Mucosa of stomach (tissue), 1 donor: Measurements from ENCODE around the gene FAM200C.

Experiments
- H3K27me3 ChIP-seq: one replicate; pipeline ENCODE4 v1.7.0; 2013; ENCODE audit warnings: mild to moderate bottlenecking, low read length; ENCODE audit not compliant: control insufficient read depth, insufficient read depth
- H3K36me3 ChIP-seq: one replicate; pipeline ENCODE4 v1.7.0; 2013; ENCODE audit warnings: low read length; ENCODE audit not compliant: control insufficient read depth, insufficient read depth
- H3K4me1 ChIP-seq: one replicate; pipeline ENCODE4 v1.7.0; 2013; ENCODE audit warnings: mild to moderate bottlenecking, low read length; ENCODE audit not compliant: control insufficient read depth, insufficient read depth
- H3K4me3 ChIP-seq: one replicate; pipeline ENCODE4 v1.7.0; 2013; ENCODE audit warnings: low read length
- H3K9ac ChIP-seq: one replicate; pipeline ENCODE4 v1.7.0; 2013; ENCODE audit warnings: mild to moderate bottlenecking, low read length, moderate library complexity
- H3K9me3 ChIP-seq: one replicate; pipeline ENCODE4 v1.7.0; 2013; ENCODE audit warnings: mild to moderate bottlenecking, low read length, moderate library complexity; ENCODE audit not compliant: control insufficient read depth
- donor health status: Pancreatic carcinoma.

The FAM200C gene

DNA sequence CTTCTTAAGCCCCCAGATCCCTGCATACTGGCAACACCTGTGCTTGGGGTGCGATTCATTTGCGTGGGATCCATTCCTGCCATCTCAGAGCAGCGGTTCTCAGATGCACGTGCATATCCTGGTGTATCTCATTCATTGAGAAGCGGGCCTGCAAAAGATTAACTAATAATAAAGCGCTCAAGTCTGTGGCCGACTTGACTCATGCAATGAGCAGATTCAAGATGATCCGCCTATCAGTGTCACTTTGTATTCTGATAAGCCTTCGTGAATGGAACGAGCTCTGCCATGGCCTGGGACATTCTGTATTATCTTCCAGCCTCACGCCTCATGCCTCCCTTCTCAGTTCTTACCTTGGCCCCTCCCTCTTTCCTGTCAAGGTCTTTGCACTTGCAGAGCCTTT is 51.8 kb downstream of the FAM200C start:
- Histone ChIP-seq H3K9me3 (no peaks in the 10 kb centered on the region), H3K4me1 (no peaks in the 10 kb centered on the region), H3K9ac (no peak overlapping the region), H3K4me3 (no peak overlapping the region), H3K27me3 (no peaks in the 10 kb centered on the region), H3K36me3 (no peaks in the 10 kb centered on the region)

DNA sequence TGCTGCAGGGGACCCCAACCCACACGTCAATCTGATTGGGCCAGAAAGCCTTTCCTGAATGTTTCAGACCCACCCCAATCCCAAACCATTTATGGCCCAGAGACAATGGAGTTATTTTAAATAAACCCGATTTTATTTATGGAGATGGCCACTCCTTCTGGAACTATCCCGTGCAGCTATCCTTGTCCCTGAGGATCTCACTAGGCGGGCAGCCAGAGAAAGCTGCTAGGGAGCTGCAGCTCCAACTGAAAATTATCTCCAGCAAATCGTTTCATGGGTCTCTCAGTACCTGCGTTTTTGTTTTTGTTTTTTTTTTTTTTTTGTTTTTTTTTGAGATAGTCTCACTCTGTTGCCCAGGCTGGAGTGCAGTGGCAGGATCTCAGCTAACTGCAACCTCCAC is 52.4 kb downstream of the FAM200C start:
- H3K4me1 ChIP-seq, result no peaks in the 10 kb centered on the region
- H3K9ac ChIP-seq, result no peak overlapping the region
- no peaks in the 10 kb centered on the region for H3K27me3 ChIP-seq
- H3K4me3 ChIP-seq, result no peak overlapping the region
- no peaks in the 10 kb centered on the region for H3K36me3 ChIP-seq
- H3K9me3 ChIP-seq, result no peaks in the 10 kb centered on the region
